Thyroid gland (tissue), 4 donors: Measurements from ENCODE around the gene TBC1D16.

Experiments used
- POLR2A ChIP-seq, 2 donors: fragments of 450-650 bp; IDR thresholded peaks; one replicate each; pipeline ENCODE4 v1.6.1; 2017; ENCODE audit warnings: antibody characterized with exemption in 2 of 2, mild to moderate bottlenecking in 2 of 2, moderate library complexity in 1 of 2
- TF ChIP-seq, protein P1 (sequence below), 6 experiments: fragments of 200-600 bp in 3 of 6; fragments of 450-650 bp in 3 of 6; sonication (generic) in 3 of 6; IDR thresholded peaks; one replicate each; pipeline ENCODE4 v1.5.1; 2016 to 2019; ENCODE audit warnings: antibody characterized with exemption in 6 of 6, mild to moderate bottlenecking in 2 of 6, inconsistent platforms in 1 of 6, moderate library complexity in 1 of 6

DNA sequence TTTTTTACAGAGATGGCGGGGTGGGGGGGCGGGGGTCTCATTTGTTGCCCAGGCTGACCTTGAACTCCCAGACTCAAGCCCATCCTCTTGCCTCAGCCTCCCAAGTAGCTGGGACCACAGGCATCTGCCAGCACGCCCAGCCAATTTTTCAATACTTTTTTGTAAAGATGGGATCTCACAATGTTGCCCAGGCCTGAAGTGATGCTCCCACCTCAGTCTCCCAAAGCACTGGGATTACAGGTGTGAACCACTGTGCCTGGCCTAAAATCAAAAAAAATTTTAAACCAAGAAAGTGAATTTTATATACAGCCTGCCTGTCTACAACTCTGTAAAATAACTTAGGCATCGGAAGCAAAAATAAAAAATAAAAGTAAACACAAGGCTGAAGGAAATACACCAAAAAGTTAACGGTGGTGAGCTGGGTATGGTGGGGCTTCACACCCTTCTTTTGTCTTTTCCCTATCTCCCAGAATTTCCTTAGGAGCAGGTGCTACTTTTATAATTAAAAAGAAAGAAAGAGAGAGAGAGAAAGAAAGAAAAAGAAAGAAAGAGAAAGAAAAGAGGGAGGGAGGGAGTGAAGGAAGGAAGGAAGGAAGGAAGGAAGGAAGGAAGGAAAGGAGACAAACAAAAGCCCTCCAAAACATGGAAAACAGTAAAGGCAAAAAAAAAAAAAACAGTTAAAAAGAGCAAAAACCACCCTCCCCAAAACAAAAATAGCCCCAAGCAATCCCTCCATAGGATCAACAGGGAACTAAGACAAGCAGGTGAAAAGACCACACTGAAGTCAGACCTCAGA is 51.4 kb downstream of the TBC1D16 start:
- TF ChIP-seq, protein P1, sequence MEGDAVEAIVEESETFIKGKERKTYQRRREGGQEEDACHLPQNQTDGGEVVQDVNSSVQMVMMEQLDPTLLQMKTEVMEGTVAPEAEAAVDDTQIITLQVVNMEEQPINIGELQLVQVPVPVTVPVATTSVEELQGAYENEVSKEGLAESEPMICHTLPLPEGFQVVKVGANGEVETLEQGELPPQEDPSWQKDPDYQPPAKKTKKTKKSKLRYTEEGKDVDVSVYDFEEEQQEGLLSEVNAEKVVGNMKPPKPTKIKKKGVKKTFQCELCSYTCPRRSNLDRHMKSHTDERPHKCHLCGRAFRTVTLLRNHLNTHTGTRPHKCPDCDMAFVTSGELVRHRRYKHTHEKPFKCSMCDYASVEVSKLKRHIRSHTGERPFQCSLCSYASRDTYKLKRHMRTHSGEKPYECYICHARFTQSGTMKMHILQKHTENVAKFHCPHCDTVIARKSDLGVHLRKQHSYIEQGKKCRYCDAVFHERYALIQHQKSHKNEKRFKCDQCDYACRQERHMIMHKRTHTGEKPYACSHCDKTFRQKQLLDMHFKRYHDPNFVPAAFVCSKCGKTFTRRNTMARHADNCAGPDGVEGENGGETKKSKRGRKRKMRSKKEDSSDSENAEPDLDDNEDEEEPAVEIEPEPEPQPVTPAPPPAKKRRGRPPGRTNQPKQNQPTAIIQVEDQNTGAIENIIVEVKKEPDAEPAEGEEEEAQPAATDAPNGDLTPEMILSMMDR (IDR thresholded peaks at IDR 0.05), result no peak
- no peak for TF ChIP-seq POLR2A (IDR thresholded peaks at IDR 0.05)
